H9 (cell line): Measurements from ENCODE around the gene SUFU. TPM values are rescaled to one million over a fixed set of nuclear protein-coding genes. Genes with fewer than 3 reads are reported as not detected.

Experiments used
- DNase-seq: peaks from one replicate; pipeline ENCODE4 v3.0.0-alpha.2; 2017
- H2AFZ ChIP-seq: one replicate; pipeline ENCODE4 v1.6.1; 2013; ENCODE audit warnings: mild to moderate bottlenecking, low read length, control low read depth, moderate library complexity
- H2AK5ac ChIP-seq: 2 replicates; pipeline ENCODE4 v1.6.1; 2013; ENCODE audit warnings: low read length, control low read depth, mixed read lengths; ENCODE audit not compliant: insufficient read length
- H2BK120ac ChIP-seq: one replicate; pipeline ENCODE4 v1.6.1; 2013; ENCODE audit warnings: low read depth, mild to moderate bottlenecking, low read length, control low read depth, inconsistent platforms; ENCODE audit not compliant: poor library complexity, severe bottlenecking
- H2BK12ac ChIP-seq: 2 replicates; pipeline ENCODE4 v1.6.1; 2013; ENCODE audit warnings: low read length, control low read depth, mixed read lengths, low read depth; ENCODE audit not compliant: insufficient read length
- H2BK15ac ChIP-seq: 2 replicates; pipeline ENCODE4 v1.6.1; 2013; ENCODE audit warnings: low read depth, low read length, control low read depth
- H2BK20ac ChIP-seq: one replicate; pipeline ENCODE4 v1.6.1; 2013; ENCODE audit warnings: low read depth, mild to moderate bottlenecking, low read length, control low read depth, inconsistent platforms; ENCODE audit not compliant: poor library complexity, severe bottlenecking
- H2BK5ac ChIP-seq: 2 replicates; pipeline ENCODE4 v1.6.1; 2013; ENCODE audit warnings: low read length, control low read depth, mixed read lengths; ENCODE audit not compliant: insufficient read length
- H3K14ac ChIP-seq: 2 replicates; pipeline ENCODE4 v1.6.1; 2013; ENCODE audit warnings: low read length, control low read depth; ENCODE audit not compliant: insufficient read depth
- H3K18ac ChIP-seq: 2 replicates; pipeline ENCODE4 v1.6.1; 2013; ENCODE audit warnings: low read depth, mild to moderate bottlenecking, mixed read lengths, low read length, control low read depth; ENCODE audit not compliant: insufficient read length
- H3K23ac ChIP-seq: 2 replicates; pipeline ENCODE4 v1.6.1; 2013; ENCODE audit warnings: low read length, control low read depth, mixed read lengths, low read depth; ENCODE audit not compliant: insufficient read length
- H3K23me2 ChIP-seq: 2 replicates; pipeline ENCODE4 v1.6.1; 2013; ENCODE audit warnings: low read depth, mild to moderate bottlenecking, mixed read lengths, low read length, control low read depth; ENCODE audit not compliant: insufficient read length, poor library complexity, severe bottlenecking
- H3K27ac ChIP-seq: 2 replicates; pipeline ENCODE4 v1.5.1; 2013; ENCODE audit warnings: low read length, control low read depth, mixed read lengths, low read depth; ENCODE audit not compliant: insufficient read length
- H3K27me3 ChIP-seq: 2 replicates; pipeline ENCODE4 v1.6.1; 2013; ENCODE audit warnings: low read length, control low read depth, inconsistent platforms; ENCODE audit not compliant: insufficient read depth
- H3K4ac ChIP-seq: 2 replicates; pipeline ENCODE4 v1.6.1; 2013; ENCODE audit warnings: low read depth, mild to moderate bottlenecking, control low read depth, inconsistent platforms, low read length, moderate library complexity
- H3K4me1 ChIP-seq: 2 replicates; pipeline ENCODE4 v1.6.1; 2013; ENCODE audit warnings: low read length, control low read depth, inconsistent platforms; ENCODE audit not compliant: insufficient read depth
- H3K4me2 ChIP-seq: 2 replicates; pipeline ENCODE4 v1.6.1; 2013; ENCODE audit warnings: low read length, control low read depth, mixed read lengths; ENCODE audit not compliant: insufficient read length, insufficient read depth
- H3K56ac ChIP-seq: 2 replicates; pipeline ENCODE4 v1.6.1; 2013; ENCODE audit warnings: low read depth, mild to moderate bottlenecking, mixed read lengths, low read length, control low read depth; ENCODE audit not compliant: insufficient read length
- H3K79me1 ChIP-seq: 2 replicates; pipeline ENCODE4 v1.6.1; 2013; ENCODE audit warnings: low read depth, mild to moderate bottlenecking, moderate library complexity, low read length, control low read depth, inconsistent platforms; ENCODE audit not compliant: insufficient read depth, poor library complexity, severe bottlenecking
- H3K79me2 ChIP-seq: 2 replicates; pipeline ENCODE4 v1.6.1; 2013; ENCODE audit warnings: low read length, control low read depth, inconsistent platforms; ENCODE audit not compliant: insufficient read depth
- H3K9ac ChIP-seq: 2 replicates; pipeline ENCODE4 v1.6.1; 2013; ENCODE audit warnings: low read length, control low read depth, mixed read lengths; ENCODE audit not compliant: insufficient read length; ENCODE audit errors: extremely low read depth
- H3K9me3 ChIP-seq: one replicate; pipeline ENCODE4 v1.6.1; 2013; ENCODE audit warnings: low read depth, low read length, inconsistent platforms; ENCODE audit not compliant: control insufficient read depth
- H3T11ph ChIP-seq: one replicate; pipeline ENCODE4 v1.6.1; 2013; ENCODE audit warnings: mild to moderate bottlenecking, low read length, control low read depth, inconsistent platforms
- H4K20me1 ChIP-seq: one replicate; pipeline ENCODE4 v1.6.1; 2013; ENCODE audit not compliant: control insufficient read depth, insufficient read length, insufficient read depth
- H4K5ac ChIP-seq: 2 replicates; pipeline ENCODE4 v1.6.1; 2013; ENCODE audit warnings: low read depth, mild to moderate bottlenecking, mixed read lengths, low read length, control low read depth; ENCODE audit not compliant: insufficient read length
- H4K8ac ChIP-seq: replicated peaks from 2 replicates; pipeline ENCODE4 v1.6.1; 2013; ENCODE audit warnings: low read length, control low read depth, mixed read lengths, low read depth; ENCODE audit not compliant: insufficient read length
- H4K91ac ChIP-seq: 2 replicates; pipeline ENCODE4 v1.6.1; 2013; ENCODE audit warnings: low read depth, mild to moderate bottlenecking, moderate library complexity, mixed read lengths, low read length, control low read depth; ENCODE audit not compliant: insufficient read length
- H3K27ac Mint-ChIP-seq, 3 experiments: 2 replicates in 2 of 3; 3 replicates in 1 of 3; pipeline ENCODE4 v1.8.0; 2020 to 2021; ENCODE audit warnings: mixed read lengths in 3 of 3, mild to moderate bottlenecking in 1 of 3, moderate library complexity in 1 of 3
- H3K27me3 Mint-ChIP-seq: 2 replicates; pipeline ENCODE4 v1.8.0; 2021; ENCODE audit warnings: low read depth, mild to moderate bottlenecking, moderate library complexity, mixed read lengths
- H3K36me3 Mint-ChIP-seq, 3 experiments: 2 replicates in 2 of 3; 3 replicates in 1 of 3; pipeline ENCODE4 v1.8.0; 2020 to 2021; ENCODE audit warnings: low read depth in 3 of 3, mixed read lengths in 3 of 3; ENCODE audit not compliant: insufficient read depth in 1 of 3
- H3K4me1 Mint-ChIP-seq, 2 experiments: 2 replicates each; pipeline ENCODE4 v1.8.0; 2020; ENCODE audit warnings: mixed read lengths in 2 of 2
- H3K4me3 Mint-ChIP-seq, 2 experiments: 2 replicates in 1 of 2; 3 replicates in 1 of 2; pipeline ENCODE4 v1.8.0; 2020 to 2021; ENCODE audit warnings: mild to moderate bottlenecking in 2 of 2, mixed read lengths in 2 of 2, moderate library complexity in 1 of 2
- H3K9me3 Mint-ChIP-seq, 2 experiments: 2 replicates in 1 of 2; 3 replicates in 1 of 2; pipeline ENCODE4 v1.8.0; 2020; ENCODE audit warnings: mild to moderate bottlenecking in 2 of 2, mixed read lengths in 2 of 2, moderate library complexity in 1 of 2
- WGBS: extraction: QIAGEN DNeasy Blood & Tissue Kit; methylation state at CpG from one replicate; pipeline ENCODE4 v1.1.7; 2013; ENCODE audit warnings: missing lambda C conversion rate, low lambda C conversion rate, mixed read lengths; ENCODE audit not compliant: insufficient read length; ENCODE audit errors: extremely low coverage; 5-methylcytosine and 5-hydroxymethylcytosine counted together
- total RNA-seq: library from RNA; stranded (reverse); gene quantifications from 2 replicates; pipeline ENCODE4 v1.2.1, GENCODE V29; 2021
- TF ChIP-seq, protein P1 (sequence below): fragments of 200-600 bp; sonication (generic); conservative IDR thresholded peaks from 3 replicates; pipeline ENCODE4 v1.8.0; 2021; ENCODE audit warnings: antibody characterized with exemption, mild to moderate bottlenecking

SUFU gene
- total RNA-seq, 1 experiment from 2014 or later, result 9.5 TPM

DNA sequence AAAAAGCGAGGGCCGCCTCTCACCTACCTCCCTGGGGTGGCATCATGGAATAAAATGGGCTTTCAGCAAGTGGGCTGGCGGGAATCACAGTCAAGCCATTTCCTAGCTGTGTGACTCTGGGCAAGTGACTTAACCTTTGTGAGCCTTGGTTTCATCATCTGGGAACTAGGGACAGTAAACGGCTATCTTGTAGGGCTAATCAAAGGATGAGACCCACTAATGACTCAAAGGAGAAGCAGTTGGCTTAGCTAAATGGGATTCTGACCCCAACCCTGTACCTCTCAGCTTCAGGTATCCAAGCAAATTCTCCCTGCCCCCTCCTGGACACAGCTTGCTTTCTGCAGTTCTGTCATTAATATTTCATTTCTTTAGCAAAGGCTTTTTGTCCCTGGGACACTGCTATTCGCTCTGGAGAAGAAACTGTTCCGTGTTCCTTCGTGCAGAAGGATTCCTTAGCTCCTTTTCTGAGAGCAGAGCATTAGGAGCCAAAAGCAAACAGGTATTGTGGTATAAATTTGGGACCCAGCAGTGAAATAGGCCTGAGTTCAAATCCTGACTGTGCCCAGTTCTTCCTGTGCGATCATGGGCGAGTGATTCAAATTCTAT, 166.4 kb downstream of the SUFU start:
- no peaks in the 10 kb centered on the region for H4K20me1 ChIP-seq
- no peak overlapping the region for H3K27ac ChIP-seq
- peak overlapping the region in 1 of 2 experiments; percentile 13; a peak in 2 of 5 replicates for H3K4me3 Mint-ChIP-seq

More for the DNA sequence above, 166.4 kb downstream of the SUFU start:
- no peak overlapping the region for H2BK12ac ChIP-seq
- no peak overlapping the region for H3K23ac ChIP-seq
- peak overlapping the region; percentile 40 for H3K4me2 ChIP-seq
- no peak overlapping the region for H2BK5ac ChIP-seq
- H3K56ac ChIP-seq, result no peak overlapping the region
- no peak overlapping the region for H3K18ac ChIP-seq
- no peaks in the 10 kb centered on the region; a peak in 1 of 7 replicates for H3K36me3 Mint-ChIP-seq
- no peak overlapping the region for H2AFZ ChIP-seq
- TF ChIP-seq, protein P1, sequence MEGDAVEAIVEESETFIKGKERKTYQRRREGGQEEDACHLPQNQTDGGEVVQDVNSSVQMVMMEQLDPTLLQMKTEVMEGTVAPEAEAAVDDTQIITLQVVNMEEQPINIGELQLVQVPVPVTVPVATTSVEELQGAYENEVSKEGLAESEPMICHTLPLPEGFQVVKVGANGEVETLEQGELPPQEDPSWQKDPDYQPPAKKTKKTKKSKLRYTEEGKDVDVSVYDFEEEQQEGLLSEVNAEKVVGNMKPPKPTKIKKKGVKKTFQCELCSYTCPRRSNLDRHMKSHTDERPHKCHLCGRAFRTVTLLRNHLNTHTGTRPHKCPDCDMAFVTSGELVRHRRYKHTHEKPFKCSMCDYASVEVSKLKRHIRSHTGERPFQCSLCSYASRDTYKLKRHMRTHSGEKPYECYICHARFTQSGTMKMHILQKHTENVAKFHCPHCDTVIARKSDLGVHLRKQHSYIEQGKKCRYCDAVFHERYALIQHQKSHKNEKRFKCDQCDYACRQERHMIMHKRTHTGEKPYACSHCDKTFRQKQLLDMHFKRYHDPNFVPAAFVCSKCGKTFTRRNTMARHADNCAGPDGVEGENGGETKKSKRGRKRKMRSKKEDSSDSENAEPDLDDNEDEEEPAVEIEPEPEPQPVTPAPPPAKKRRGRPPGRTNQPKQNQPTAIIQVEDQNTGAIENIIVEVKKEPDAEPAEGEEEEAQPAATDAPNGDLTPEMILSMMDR, result 0 out of 3 replicates have a peak, but pooled peaks have one; percentile 1
- H2AK5ac ChIP-seq, result no peak overlapping the region
- no peak overlapping the region for H4K91ac ChIP-seq
- no peak overlapping the region for H3K4ac ChIP-seq
- H2BK15ac ChIP-seq, result no peak overlapping the region
- no peak overlapping the region for H3K9ac ChIP-seq
- no peak overlapping the region for H4K5ac ChIP-seq
- H4K8ac ChIP-seq, result no peak overlapping the region
- no peak overlapping the region for H2BK20ac ChIP-seq
- H3K4me1 ChIP-seq, result peaks cover 14% of the 10 kb centered on the region
- no peak overlapping the region for H3K14ac ChIP-seq
- no peak overlapping the region for H3T11ph ChIP-seq
- H3K4me1 Mint-ChIP-seq, result peaks cover 46 to 58% of the 10 kb centered on the region in 2 experiments
- no peaks in the 10 kb centered on the region for H3K23me2 ChIP-seq
- no peaks in the 10 kb centered on the region for H3K79me1 ChIP-seq
- no peaks in the 10 kb centered on the region; the same call in 1 of the 2 replicates for H3K27me3 Mint-ChIP-seq
- no peak for DNase-seq
- H3K9me3 Mint-ChIP-seq, result no peaks in the 10 kb centered on the region; a peak in 1 of 5 replicates
- H2BK120ac ChIP-seq, result no peak overlapping the region
- WGBS, result no CpG with 5 or more reads among the region's 9 CpGs
- H3K79me2 ChIP-seq, result no peaks in the 10 kb centered on the region
- H3K9me3 ChIP-seq, result no peaks in the 10 kb centered on the region
- H3K27me3 ChIP-seq, result no peaks in the 10 kb centered on the region
- peak overlapping the region in 2 of 3 experiments; percentile 73 to 78; a peak in 2 of 7 replicates for H3K27ac Mint-ChIP-seq
